Liver (tissue), 3 donors: ENCODE results near the gene ZNF219.

Source experiments
- ATF3 ChIP-seq: IDR thresholded peaks from 2 replicates; pipeline ENCODE4 v1.6.1; 2016; ENCODE audit warnings: antibody characterized with exemption
- GABPA ChIP-seq, 2 donors: IDR thresholded peaks in 1 of 2; conservative IDR thresholded peaks in 1 of 2; 2 replicates each; pipeline ENCODE4 v1.6.1; 2016; ENCODE audit warnings: antibody characterized with exemption in 2 of 2, mild to moderate bottlenecking in 1 of 2, moderate library complexity in 1 of 2
- JUND ChIP-seq, 2 donors: IDR thresholded peaks; 2 replicates each; pipeline ENCODE4 v1.6.1; 2016; ENCODE audit warnings: antibody characterized with exemption in 2 of 2
- MAX ChIP-seq: IDR thresholded peaks from 2 replicates; pipeline ENCODE4 v1.6.1; 2016; ENCODE audit warnings: antibody characterized with exemption
- REST ChIP-seq: IDR thresholded peaks from 2 replicates; pipeline ENCODE4 v1.6.1; 2016; ENCODE audit warnings: antibody characterized with exemption, mild to moderate bottlenecking
- RXRA ChIP-seq, 2 donors: IDR thresholded peaks; 2 replicates each; pipeline ENCODE4 v1.6.1; 2017 to 2018; ENCODE audit warnings: antibody characterized with exemption in 2 of 2, mild to moderate bottlenecking in 1 of 2
- SP1 ChIP-seq: IDR thresholded peaks from 2 replicates; pipeline ENCODE4 v1.6.1; 2018; ENCODE audit warnings: antibody characterized with exemption, mild to moderate bottlenecking
- TAF1 ChIP-seq: conservative IDR thresholded peaks from 2 replicates; pipeline ENCODE4 v1.6.1; 2016; ENCODE audit warnings: antibody characterized with exemption, mild to moderate bottlenecking
- YY1 ChIP-seq: IDR thresholded peaks from 2 replicates; pipeline ENCODE4 v1.6.1; 2016; ENCODE audit warnings: antibody characterized with exemption, mild to moderate bottlenecking
- TF ChIP-seq, protein P1 (sequence below): IDR thresholded peaks from 2 replicates; pipeline ENCODE4 v1.6.1; 2016; ENCODE audit warnings: antibody characterized with exemption
- TF ChIP-seq, protein P2 (sequence below): fragments of 150-350 bp; IDR thresholded peaks from 2 replicates; pipeline ENCODE4 v1.5.1; 2017; ENCODE audit warnings: improper control_type of control experiment, low read depth, low read length; ENCODE audit not compliant: missing input control
- donor health status: healthy.
- donor health status: healthy.

DNA sequence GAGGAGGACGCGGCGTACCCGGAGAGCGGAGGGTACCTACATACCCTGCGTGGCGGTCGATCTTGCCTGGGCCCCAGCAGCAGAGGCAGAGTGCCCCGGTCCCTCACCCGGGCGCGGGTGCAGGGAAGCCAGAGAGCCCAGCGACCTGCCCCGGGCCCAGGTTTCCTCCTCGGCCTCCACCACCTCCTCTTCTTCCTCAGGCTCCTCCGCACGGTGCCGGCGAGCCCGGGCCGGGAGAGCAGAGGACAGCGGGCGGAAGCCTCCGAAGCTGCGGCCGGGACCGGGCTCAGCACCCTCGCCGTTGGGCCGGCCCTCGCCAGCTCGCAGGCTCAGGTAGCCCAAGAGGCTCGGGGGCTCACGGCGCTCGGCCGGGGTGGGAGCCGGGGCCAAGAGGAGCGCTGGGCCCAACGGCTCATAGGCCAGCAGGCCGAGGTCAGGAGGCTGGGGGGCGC lies 6.6 kb downstream of the ZNF219 start:
- TF ChIP-seq, protein P1, sequence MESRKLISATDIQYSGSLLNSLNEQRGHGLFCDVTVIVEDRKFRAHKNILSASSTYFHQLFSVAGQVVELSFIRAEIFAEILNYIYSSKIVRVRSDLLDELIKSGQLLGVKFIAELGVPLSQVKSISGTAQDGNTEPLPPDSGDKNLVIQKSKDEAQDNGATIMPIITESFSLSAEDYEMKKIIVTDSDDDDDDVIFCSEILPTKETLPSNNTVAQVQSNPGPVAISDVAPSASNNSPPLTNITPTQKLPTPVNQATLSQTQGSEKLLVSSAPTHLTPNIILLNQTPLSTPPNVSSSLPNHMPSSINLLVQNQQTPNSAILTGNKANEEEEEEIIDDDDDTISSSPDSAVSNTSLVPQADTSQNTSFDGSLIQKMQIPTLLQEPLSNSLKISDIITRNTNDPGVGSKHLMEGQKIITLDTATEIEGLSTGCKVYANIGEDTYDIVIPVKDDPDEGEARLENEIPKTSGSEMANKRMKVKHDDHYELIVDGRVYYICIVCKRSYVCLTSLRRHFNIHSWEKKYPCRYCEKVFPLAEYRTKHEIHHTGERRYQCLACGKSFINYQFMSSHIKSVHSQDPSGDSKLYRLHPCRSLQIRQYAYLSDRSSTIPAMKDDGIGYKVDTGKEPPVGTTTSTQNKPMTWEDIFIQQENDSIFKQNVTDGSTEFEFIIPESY, result no peak
- TF ChIP-seq, protein P2, sequence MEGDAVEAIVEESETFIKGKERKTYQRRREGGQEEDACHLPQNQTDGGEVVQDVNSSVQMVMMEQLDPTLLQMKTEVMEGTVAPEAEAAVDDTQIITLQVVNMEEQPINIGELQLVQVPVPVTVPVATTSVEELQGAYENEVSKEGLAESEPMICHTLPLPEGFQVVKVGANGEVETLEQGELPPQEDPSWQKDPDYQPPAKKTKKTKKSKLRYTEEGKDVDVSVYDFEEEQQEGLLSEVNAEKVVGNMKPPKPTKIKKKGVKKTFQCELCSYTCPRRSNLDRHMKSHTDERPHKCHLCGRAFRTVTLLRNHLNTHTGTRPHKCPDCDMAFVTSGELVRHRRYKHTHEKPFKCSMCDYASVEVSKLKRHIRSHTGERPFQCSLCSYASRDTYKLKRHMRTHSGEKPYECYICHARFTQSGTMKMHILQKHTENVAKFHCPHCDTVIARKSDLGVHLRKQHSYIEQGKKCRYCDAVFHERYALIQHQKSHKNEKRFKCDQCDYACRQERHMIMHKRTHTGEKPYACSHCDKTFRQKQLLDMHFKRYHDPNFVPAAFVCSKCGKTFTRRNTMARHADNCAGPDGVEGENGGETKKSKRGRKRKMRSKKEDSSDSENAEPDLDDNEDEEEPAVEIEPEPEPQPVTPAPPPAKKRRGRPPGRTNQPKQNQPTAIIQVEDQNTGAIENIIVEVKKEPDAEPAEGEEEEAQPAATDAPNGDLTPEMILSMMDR, result no peak
- TF ChIP-seq GABPA (IDR thresholded peaks at IDR 0.05 in 1 of 2, conservative IDR thresholded peaks at IDR 0.05 in 1 of 2) (no peak), REST (no peak), SP1 (no peak), JUND (IDR thresholded peaks at IDR 0.05) (no peak), ATF3 (no peak), RXRA (IDR thresholded peaks at IDR 0.05) (no peak), YY1 (no peak), TAF1 (no peak), MAX (no peak)
